ENCODE measurements around the gene SRGAP1. TPM values are rescaled to one million over a fixed set of nuclear protein-coding genes. Genes with fewer than 3 reads are reported as not detected.
"Not testable (repeated sequence)": the region's sequence is repeated elsewhere in the genome, so short reads cannot be mapped to it uniquely, and the experiment has no call there.

SRGAP1 gene
- total RNA-seq, 1 experiment from 2014 or later: 28.3 TPM

DNA sequence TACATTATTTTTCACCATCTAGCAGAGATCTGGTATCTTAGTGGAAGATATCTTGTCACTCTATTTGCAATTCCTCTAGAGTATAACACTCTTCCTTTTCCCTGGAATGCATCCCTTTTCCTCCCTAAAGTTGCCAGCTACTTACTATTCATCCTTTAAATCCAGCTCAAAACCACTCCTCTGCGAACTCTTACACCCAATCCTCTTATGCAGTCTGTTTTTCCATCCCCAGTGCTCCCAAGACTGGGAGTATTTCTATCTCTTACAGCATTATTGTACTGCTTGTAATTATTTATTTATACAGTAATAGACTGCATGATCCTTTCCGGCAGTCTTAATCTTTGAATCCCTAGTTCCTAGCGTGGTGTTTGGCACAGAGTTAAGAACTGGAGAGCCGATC lies 2.9 kb upstream of the SRGAP1 start:
- Mint-ChIP-seq H3K4me3 (ENCODE audit: low read depth, unreplicated experiment) (no peak overlapping the region), H3K27me3 (ENCODE audit: unreplicated experiment) (no peaks in the 10 kb centered on the region), H3K4me1 (ENCODE audit: low read depth, unreplicated experiment) (peaks cover 5% of the 10 kb centered on the region), H3K9me3 (ENCODE audit: low read depth, unreplicated experiment) (no peaks in the 10 kb centered on the region), H3K36me3 (ENCODE audit: insufficient read depth, unreplicated experiment) (peaks cover 29% of the 10 kb centered on the region), H3K27ac (ENCODE audit: unreplicated experiment) (no peak overlapping the region)
- no TSS peak for BruUV-seq (replicated peaks)
- no peak for DNase-seq
- intact Hi-C loops (cut with micrococcal nuclease; ENCODE audit: unreplicated experiment): no loop called here
- TF ChIP-seq, protein P1, sequence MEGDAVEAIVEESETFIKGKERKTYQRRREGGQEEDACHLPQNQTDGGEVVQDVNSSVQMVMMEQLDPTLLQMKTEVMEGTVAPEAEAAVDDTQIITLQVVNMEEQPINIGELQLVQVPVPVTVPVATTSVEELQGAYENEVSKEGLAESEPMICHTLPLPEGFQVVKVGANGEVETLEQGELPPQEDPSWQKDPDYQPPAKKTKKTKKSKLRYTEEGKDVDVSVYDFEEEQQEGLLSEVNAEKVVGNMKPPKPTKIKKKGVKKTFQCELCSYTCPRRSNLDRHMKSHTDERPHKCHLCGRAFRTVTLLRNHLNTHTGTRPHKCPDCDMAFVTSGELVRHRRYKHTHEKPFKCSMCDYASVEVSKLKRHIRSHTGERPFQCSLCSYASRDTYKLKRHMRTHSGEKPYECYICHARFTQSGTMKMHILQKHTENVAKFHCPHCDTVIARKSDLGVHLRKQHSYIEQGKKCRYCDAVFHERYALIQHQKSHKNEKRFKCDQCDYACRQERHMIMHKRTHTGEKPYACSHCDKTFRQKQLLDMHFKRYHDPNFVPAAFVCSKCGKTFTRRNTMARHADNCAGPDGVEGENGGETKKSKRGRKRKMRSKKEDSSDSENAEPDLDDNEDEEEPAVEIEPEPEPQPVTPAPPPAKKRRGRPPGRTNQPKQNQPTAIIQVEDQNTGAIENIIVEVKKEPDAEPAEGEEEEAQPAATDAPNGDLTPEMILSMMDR (IDR thresholded peaks at IDR 0.05; ENCODE audit: unreplicated experiment): no peak
- CTCF ChIA-PET: no interaction called here

DNA sequence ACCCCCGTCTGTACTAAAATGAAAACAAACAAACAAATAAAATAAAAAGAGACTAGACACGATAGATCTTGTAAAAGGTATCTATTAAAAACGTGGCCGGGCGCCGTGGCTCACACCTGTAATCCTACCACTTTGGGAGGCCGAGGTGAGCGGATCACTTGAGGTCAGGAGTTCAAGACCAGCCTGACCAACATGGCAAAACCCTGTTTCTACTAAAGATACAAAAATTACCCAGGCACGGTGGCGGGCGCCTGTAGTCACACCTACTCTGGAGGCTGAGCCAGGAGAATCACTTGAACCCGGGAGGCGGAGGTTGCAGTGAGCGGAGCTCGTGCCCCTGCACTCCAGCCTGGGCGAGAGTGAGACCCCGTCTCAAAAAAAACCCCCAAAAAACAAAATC lies 1.8 kb upstream of the SRGAP1 start:
- peak overlapping the region; percentile 97 for H3K4me3 Mint-ChIP-seq (ENCODE audit: low read depth, unreplicated experiment)
- peaks cover 29% of the 10 kb centered on the region for H3K36me3 Mint-ChIP-seq (ENCODE audit: insufficient read depth, unreplicated experiment)
- DNase-seq; intact Hi-C loops (cut with micrococcal nuclease; ENCODE audit: unreplicated experiment); H3K4me1 Mint-ChIP-seq (ENCODE audit: low read depth, unreplicated experiment); BruUV-seq (replicated peaks); H3K27ac Mint-ChIP-seq (ENCODE audit: unreplicated experiment); H3K9me3 Mint-ChIP-seq (ENCODE audit: low read depth, unreplicated experiment); H3K27me3 Mint-ChIP-seq (ENCODE audit: unreplicated experiment): not testable (repeated sequence)
- CTCF ChIA-PET: interaction anchor here (0.7 kb wide), 1 partner anchor 442 kb away, joined by 3 read pairs; no protein-coding TSS in a partner anchor

- CTCF ChIA-PET: interaction anchor here (0.6 to 2.5 kb wide), 6 partner anchors 10 to 442 kb away, joined by 3 to 18 read pairs (median 4); partner anchors contain the start of gene KICS2
- no peak overlapping the region for H3K27ac Mint-ChIP-seq (ENCODE audit: unreplicated experiment)
- DNase-seq: no peak
- no peaks in the 10 kb centered on the region for H3K9me3 Mint-ChIP-seq (ENCODE audit: low read depth, unreplicated experiment)
- BruUV-seq (replicated peaks): TSS peak; percentile 55
- H3K27me3 Mint-ChIP-seq (ENCODE audit: unreplicated experiment): no peaks in the 10 kb centered on the region
- H3K4me1 Mint-ChIP-seq (ENCODE audit: low read depth, unreplicated experiment): peaks cover 13% of the 10 kb centered on the region
- intact Hi-C loops (cut with micrococcal nuclease; ENCODE audit: unreplicated experiment): no loop called here
- peaks cover 29% of the 10 kb centered on the region for H3K36me3 Mint-ChIP-seq (ENCODE audit: insufficient read depth, unreplicated experiment)
- TF ChIP-seq, protein P1 (IDR thresholded peaks at IDR 0.05; ENCODE audit: unreplicated experiment): no peak
- peak overlapping the region; percentile 97 for H3K4me3 Mint-ChIP-seq (ENCODE audit: low read depth, unreplicated experiment)
Measured at GRCh38 chr12:63843254-63843720, 1.2 kb upstream of the SRGAP1 start.

- H3K4me1 Mint-ChIP-seq (ENCODE audit: low read depth, unreplicated experiment): peaks cover 19% of the 10 kb centered on the region
- intact Hi-C loops (cut with micrococcal nuclease; ENCODE audit: unreplicated experiment): no loop called here
- no TSS peak for BruUV-seq (replicated peaks)
Measured at GRCh38 chr12:63843721-63844390, 644 bp upstream of the SRGAP1 start.

More at GRCh38 chr12:63843721-63844390, 644 bp upstream of the SRGAP1 start:
- Mint-ChIP-seq H3K27ac (ENCODE audit: unreplicated experiment) (peak overlapping the region; percentile 93), H3K27me3 (ENCODE audit: unreplicated experiment) (no peaks in the 10 kb centered on the region), H3K36me3 (ENCODE audit: insufficient read depth, unreplicated experiment) (peaks cover 29% of the 10 kb centered on the region), H3K9me3 (ENCODE audit: low read depth, unreplicated experiment) (no peaks in the 10 kb centered on the region), H3K4me3 (ENCODE audit: low read depth, unreplicated experiment) (peak overlapping the region; percentile 97)
- peak; percentile 96 for DNase-seq
- CTCF ChIA-PET: interaction anchor here (0.5 to 2.5 kb wide), 12 partner anchors 10 to 560 kb away, joined by 3 to 18 read pairs (median 3); partner anchors contain the start of genes KICS2 and XPOT
- TF ChIP-seq, protein P1 (IDR thresholded peaks at IDR 0.05; ENCODE audit: unreplicated experiment): peak; percentile 96
